Ectodermal cell (in vitro differentiated cells): ENCODE results near the gene MLNR. TPM values are rescaled to one million over a fixed set of nuclear protein-coding genes. Genes with fewer than 3 reads are reported as not detected.

Source experiments
- H3K27ac ChIP-seq: 2 replicates; pipeline ENCODE4 v1.7.0; 2013; ENCODE audit warnings: mild to moderate bottlenecking, low read depth, low read length; ENCODE audit not compliant: insufficient read depth, poor library complexity, severe bottlenecking
- H3K27me3 ChIP-seq: 2 replicates; pipeline ENCODE4 v1.7.0; 2013; ENCODE audit warnings: mild to moderate bottlenecking, low read length; ENCODE audit not compliant: insufficient read depth, control insufficient read depth, poor library complexity, severe bottlenecking
- H3K36me3 ChIP-seq: one replicate; pipeline ENCODE4 v1.7.0; 2013; ENCODE audit warnings: low read length; ENCODE audit not compliant: control insufficient read depth, insufficient read depth
- H3K4me1 ChIP-seq: one replicate; pipeline ENCODE4 v1.7.0; 2013; ENCODE audit warnings: low read length; ENCODE audit not compliant: control insufficient read depth, insufficient read depth
- H3K4me3 ChIP-seq: 2 replicates; pipeline ENCODE4 v1.7.0; 2013; ENCODE audit warnings: low read depth, low read length, control low read depth; ENCODE audit not compliant: insufficient read depth
- H3K9me3 ChIP-seq: 2 replicates; pipeline ENCODE4 v1.7.0; 2013; ENCODE audit warnings: mild to moderate bottlenecking, low read length, moderate library complexity; ENCODE audit not compliant: control insufficient read depth
- WGBS, 2 experiments: methylation state at CpG; one replicate each; pipeline ENCODE4 v1.1.7; 2013; ENCODE audit warnings: missing lambda C conversion rate in 2 of 2; 5-methylcytosine and 5-hydroxymethylcytosine counted together
- polyA plus RNA-seq, 4 experiments: library from polyadenylated mRNA; stranded (reverse); fragments of 50-300 nt; gene quantifications; one replicate each; pipeline ENCODE4 v1.2.3, GENCODE V29; 2013

The MLNR gene
- not detected for polyA plus RNA-seq (2013, experiment 1 of 4)
- polyA plus RNA-seq (2013, experiment 2 of 4): not detected
- not detected for polyA plus RNA-seq (2013, experiment 3 of 4)
- not detected for polyA plus RNA-seq (2013, experiment 4 of 4)

- Histone ChIP-seq H3K27ac (no peak within 1 kb of the TSS), H3K4me3 (peak within 1 kb of the TSS; percentile 13), H3K4me1 (peaks cover 7% of the 10 kb centered on the region), H3K36me3 (no peaks in the 10 kb centered on the region), H3K9me3 (no peaks in the 10 kb centered on the region), H3K27me3 (peaks cover 88% of the 10 kb centered on the region)
- WGBS, 2 experiments: 4% methylated on average over 111 of the region's 111 CpGs
Observed at GRCh38 chr13:49220036-49220855, at the start of gene MLNR. MLNR (plus strand) TSS chr13:49220338; CDS start chr13:49220338, 0 bp downstream.

GRCh38 chr13:49171359-49171758, 48.8 kb upstream of the MLNR start:
- Histone ChIP-seq H3K4me1 (no peaks in the 10 kb centered on the region), H3K9me3 (no peaks in the 10 kb centered on the region), H3K27ac (no peak overlapping the region), H3K4me3 (no peak overlapping the region), H3K36me3 (no peaks in the 10 kb centered on the region), H3K27me3 (no peaks in the 10 kb centered on the region)

- 85 to 91% methylated on average over 1 of the region's 1 CpG for WGBS, 2 experiments
- H3K27me3 ChIP-seq: no peaks in the 10 kb centered on the region
- no peak overlapping the region for H3K27ac ChIP-seq
- H3K9me3 ChIP-seq: no peaks in the 10 kb centered on the region
- peaks cover 23% of the 10 kb centered on the region for H3K36me3 ChIP-seq
- H3K4me1 ChIP-seq: no peaks in the 10 kb centered on the region
- H3K4me3 ChIP-seq: no peak overlapping the region
Observed at GRCh38 chr13:49183672-49184325, 36.3 kb upstream of the MLNR start.

- Histone ChIP-seq H3K4me1 (no peaks in the 10 kb centered on the region), H3K36me3 (peaks cover 20% of the 10 kb centered on the region), H3K27me3 (no peaks in the 10 kb centered on the region), H3K9me3 (no peaks in the 10 kb centered on the region), H3K27ac (no peak overlapping the region), H3K4me3 (no peak overlapping the region)
- 62 to 73% methylated on average over 4 of the region's 4 CpGs for WGBS, 2 experiments
Observed at GRCh38 chr13:49184621-49185020, 35.5 kb upstream of the MLNR start.

- Histone ChIP-seq H3K4me3 (no peak overlapping the region), H3K27me3 (no peaks in the 10 kb centered on the region)
Observed at GRCh38 chr13:49185264-49185663, 34.9 kb upstream of the MLNR start.

GRCh38 chr13:49190901-49191300, 29.2 kb upstream of the MLNR start:
- H3K36me3 ChIP-seq: peaks cover 28% of the 10 kb centered on the region
- WGBS, 2 experiments: 97 to 100% methylated on average over 1 to 2 of the region's 2 CpGs
- no peaks in the 10 kb centered on the region for H3K4me1 ChIP-seq
- no peaks in the 10 kb centered on the region for H3K27me3 ChIP-seq
- no peak overlapping the region for H3K4me3 ChIP-seq
- no peaks in the 10 kb centered on the region for H3K9me3 ChIP-seq
- no peak overlapping the region for H3K27ac ChIP-seq

More at GRCh38 chr13:49185264-49185663, 34.9 kb upstream of the MLNR start:
- no peaks in the 10 kb centered on the region for H3K9me3 ChIP-seq
- H3K27ac ChIP-seq: no peak overlapping the region
- no peaks in the 10 kb centered on the region for H3K4me1 ChIP-seq
- peaks cover 18% of the 10 kb centered on the region for H3K36me3 ChIP-seq
- WGBS, 2 experiments: no CpG with 5 or more reads among the region's 1 CpG

GRCh38 chr13:49206641-49207040, 13.5 kb upstream of the MLNR start:
- Histone ChIP-seq H3K4me1 (no peaks in the 10 kb centered on the region), H3K27ac (no peak overlapping the region), H3K4me3 (no peak overlapping the region), H3K27me3 (no peaks in the 10 kb centered on the region), H3K9me3 (no peaks in the 10 kb centered on the region), H3K36me3 (peaks cover 21% of the 10 kb centered on the region)
- WGBS, 2 experiments: 95 to 96% methylated on average over 2 to 3 of the region's 3 CpGs

GRCh38 chr13:49208619-49209018, 11.5 kb upstream of the MLNR start:
- Histone ChIP-seq H3K4me1 (no peaks in the 10 kb centered on the region), H3K27me3 (no peaks in the 10 kb centered on the region), H3K9me3 (no peaks in the 10 kb centered on the region), H3K4me3 (no peak overlapping the region), H3K36me3 (peaks cover 17% of the 10 kb centered on the region), H3K27ac (no peak overlapping the region)
- WGBS, 2 experiments: 90 to 97% methylated on average over 2 to 3 of the region's 4 CpGs

- peaks cover 17% of the 10 kb centered on the region for H3K36me3 ChIP-seq
- H3K4me3 ChIP-seq: no peak overlapping the region
- WGBS, 2 experiments: 88 to 96% methylated on average over 1 of the region's 1 CpG
- H3K9me3 ChIP-seq: no peaks in the 10 kb centered on the region
- H3K4me1 ChIP-seq: no peaks in the 10 kb centered on the region
- no peaks in the 10 kb centered on the region for H3K27me3 ChIP-seq
- no peak overlapping the region for H3K27ac ChIP-seq
Observed at GRCh38 chr13:49210114-49210513, 10.0 kb upstream of the MLNR start.

- H3K9me3 ChIP-seq: no peaks in the 10 kb centered on the region
- no peak overlapping the region for H3K27ac ChIP-seq
- H3K4me1 ChIP-seq: no peaks in the 10 kb centered on the region
- no peak overlapping the region for H3K4me3 ChIP-seq
- no peaks in the 10 kb centered on the region for H3K27me3 ChIP-seq
- WGBS, 2 experiments: 94 to 97% methylated on average over 5 of the region's 5 CpGs
- H3K36me3 ChIP-seq: peaks cover 15% of the 10 kb centered on the region
Observed at GRCh38 chr13:49210669-49211068, 9.5 kb upstream of the MLNR start.
